Measurements from ENCODE around the gene NEK9. TPM values are rescaled to one million over a fixed set of nuclear protein-coding genes. Genes with fewer than 3 reads are reported as not detected.
A peak's percentile ranks its signal among the peaks of the same experiment; 100 is the strongest.

Gene NEK9
- total and polyA plus RNA-seq, 9 of the 15 experiments (the other 6 are each of a cell fraction or from before 2014, with no cell fraction given): 2.8 to 39.6 (median 19.8) TPM

GRCh38 chr14:75063491-75064204, 63.2 kb downstream of the NEK9 start, which contains the start of gene ACYP1:
Gene ACYP1 (minus strand): TSS chr14:75064024. CDS start chr14:75063553, 471 bp downstream.
- peak within 1 kb of the TSS; percentile 69 to 92 for H3K9ac ChIP-seq (ENCODE audit: insufficient read depth in 1 of 2, low read depth in 2 of 2, low read length in 2 of 2)
- in situ Hi-C loops (cut with MboI): no loop called here
- peak within 1 kb of the TSS; percentile 97 for H2AFZ ChIP-seq (ENCODE audit: low read depth, low read length)
- 3% methylated on average over 11 of the region's 34 CpGs for WGBS (ENCODE audit: insufficient coverage, low coverage, missing lambda C conversion rate)
- peaks cover 3% of the 10 kb centered on the region for H3K9me1 ChIP-seq (ENCODE audit: control insufficient read depth, insufficient read depth, low read length)
- no peaks in the 10 kb centered on the region; the same call in 1 of the 2 replicates for H3K9me3 ChIP-seq (replicated peaks; ENCODE audit: control insufficient read depth, insufficient read depth, low read depth, low read length)
- H4K20me1 ChIP-seq (replicated peaks; ENCODE audit: control insufficient read depth, insufficient read depth, low read length): no peaks in the 10 kb centered on the region
- H3K36me3 ChIP-seq (ENCODE audit: control insufficient read depth, insufficient read depth, low read length): peaks cover 23% of the 10 kb centered on the region; the same call in 2 of the 3 replicates
- intact Hi-C loops (cut with micrococcal nuclease): no loop called here
- ATAC-seq (peak; percentile 96), FAIRE-seq (peak; percentile 69), DNase-seq (ENCODE audit: extremely low read depth in 1 of 4, low spot score in 3 of 4) (peak; percentile 90 to 92 (median 92))
- peaks cover 57% of the 10 kb centered on the region for H3K79me2 ChIP-seq (ENCODE audit: control insufficient read depth, insufficient read depth, low read length)
- BruUV-seq (replicated peaks): TSS peak; percentile 39
- ChIA-PET CTCF (ENCODE audit: low intra/inter-chr PET ratio) (no interaction called here), POLR2A (interaction anchor here (0.6 to 1.6 kb wide), 7 partner anchors 8 to 220 kb away, joined by 3 to 7 read pairs (median 3); partner anchors contain the start of genes MLH3 and RPS6KL1)
- H3K27ac ChIP-seq (ENCODE audit: extremely low read depth, low read depth, low read length): peak within 1 kb of the TSS; percentile 81
- peak within 1 kb of the TSS; percentile 69 for H3K4me3 ChIP-seq
- peaks cover 11 to 16% of the 10 kb centered on the region in 2 experiments; a peak in 4 of 5 replicates for H3K4me1 ChIP-seq (replicated peaks in 1 of 2; ENCODE audit: control insufficient read depth in 2 of 2, insufficient read depth in 2 of 2, low read length in 2 of 2)
- peak within 1 kb of the TSS; percentile 95 for H3K4me2 ChIP-seq (ENCODE audit: insufficient read depth, low read length)
- H3K27me3 ChIP-seq (ENCODE audit: control insufficient read depth in 2 of 2, insufficient read depth in 2 of 2, low read length in 2 of 2): no peaks in the 10 kb centered on the region
- TF ChIP-seq SRSF3 (IDR thresholded peaks at IDR 0.05; ENCODE audit: insufficient read depth, low read length): no peak
- TF ChIP-seq ZFP30 (CRISPR knock-in tag; IDR thresholded peaks at IDR 0.05; ENCODE audit: borderline replicate concordance): no peak
- TF ChIP-seq RBM34 (IDR thresholded peaks at IDR 0.05; ENCODE audit: borderline replicate concordance, insufficient read depth, low read length): no peak
- TF ChIP-seq SREBF1 (IDR thresholded peaks at IDR 0.05; ENCODE audit: borderline replicate concordance, low read depth, low read length): no peak
- no peak for TF ChIP-seq ZNF398 (CRISPR knock-in tag; IDR thresholded peaks at IDR 0.05)
- peak; percentile 66 for TF ChIP-seq BHLHE40 (IDR thresholded peaks at IDR 0.05; ENCODE audit: low read length)
- TF ChIP-seq, protein P1, sequence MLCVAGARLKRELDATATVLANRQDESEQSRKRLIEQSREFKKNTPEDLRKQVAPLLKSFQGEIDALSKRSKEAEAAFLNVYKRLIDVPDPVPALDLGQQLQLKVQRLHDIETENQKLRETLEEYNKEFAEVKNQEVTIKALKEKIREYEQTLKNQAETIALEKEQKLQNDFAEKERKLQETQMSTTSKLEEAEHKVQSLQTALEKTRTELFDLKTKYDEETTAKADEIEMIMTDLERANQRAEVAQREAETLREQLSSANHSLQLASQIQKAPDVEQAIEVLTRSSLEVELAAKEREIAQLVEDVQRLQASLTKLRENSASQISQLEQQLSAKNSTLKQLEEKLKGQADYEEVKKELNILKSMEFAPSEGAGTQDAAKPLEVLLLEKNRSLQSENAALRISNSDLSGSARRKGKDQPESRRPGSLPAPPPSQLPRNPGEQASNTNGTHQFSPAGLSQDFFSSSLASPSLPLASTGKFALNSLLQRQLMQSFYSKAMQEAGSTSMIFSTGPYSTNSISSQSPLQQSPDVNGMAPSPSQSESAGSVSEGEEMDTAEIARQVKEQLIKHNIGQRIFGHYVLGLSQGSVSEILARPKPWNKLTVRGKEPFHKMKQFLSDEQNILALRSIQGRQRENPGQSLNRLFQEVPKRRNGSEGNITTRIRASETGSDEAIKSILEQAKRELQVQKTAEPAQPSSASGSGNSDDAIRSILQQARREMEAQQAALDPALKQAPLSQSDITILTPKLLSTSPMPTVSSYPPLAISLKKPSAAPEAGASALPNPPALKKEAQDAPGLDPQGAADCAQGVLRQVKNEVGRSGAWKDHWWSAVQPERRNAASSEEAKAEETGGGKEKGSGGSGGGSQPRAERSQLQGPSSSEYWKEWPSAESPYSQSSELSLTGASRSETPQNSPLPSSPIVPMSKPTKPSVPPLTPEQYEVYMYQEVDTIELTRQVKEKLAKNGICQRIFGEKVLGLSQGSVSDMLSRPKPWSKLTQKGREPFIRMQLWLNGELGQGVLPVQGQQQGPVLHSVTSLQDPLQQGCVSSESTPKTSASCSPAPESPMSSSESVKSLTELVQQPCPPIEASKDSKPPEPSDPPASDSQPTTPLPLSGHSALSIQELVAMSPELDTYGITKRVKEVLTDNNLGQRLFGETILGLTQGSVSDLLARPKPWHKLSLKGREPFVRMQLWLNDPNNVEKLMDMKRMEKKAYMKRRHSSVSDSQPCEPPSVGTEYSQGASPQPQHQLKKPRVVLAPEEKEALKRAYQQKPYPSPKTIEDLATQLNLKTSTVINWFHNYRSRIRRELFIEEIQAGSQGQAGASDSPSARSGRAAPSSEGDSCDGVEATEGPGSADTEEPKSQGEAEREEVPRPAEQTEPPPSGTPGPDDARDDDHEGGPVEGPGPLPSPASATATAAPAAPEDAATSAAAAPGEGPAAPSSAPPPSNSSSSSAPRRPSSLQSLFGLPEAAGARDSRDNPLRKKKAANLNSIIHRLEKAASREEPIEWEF (CRISPR knock-in tag; IDR thresholded peaks at IDR 0.05): no peak
- no peak for TF ChIP-seq GTF3C2 (IDR thresholded peaks at IDR 0.05; ENCODE audit: borderline replicate concordance, extremely low read depth, insufficient read length)
- no peak for TF ChIP-seq TRIM24 (IDR thresholded peaks at IDR 0.05)
- TF ChIP-seq MCM2 (IDR thresholded peaks at IDR 0.05; ENCODE audit: low read depth): no peak
- no peak for TF ChIP-seq CC2D1A (IDR thresholded peaks at IDR 0.05)
